Ovary (tissue), 9 donors: Measurements from ENCODE around the gene STRADB. TPM values are rescaled to one million over a fixed set of nuclear protein-coding genes. Genes with fewer than 3 reads are reported as not detected.
A peak's percentile ranks its signal among the peaks of the same experiment; 100 is the strongest.

Experiments
- DNase-seq, 5 donors: peaks; one replicate each; pipeline ENCODE4 v3.0.0-alpha.2; 2019 to 2020
- H3K27ac ChIP-seq, 2 donors: fragments of 200-600 bp; one replicate each; pipeline versions ENCODE4 v1.5.1 to v1.8.0; 2019 to 2022
- H3K27me3 ChIP-seq: fragments of 200-600 bp; one replicate; pipeline ENCODE4 v1.8.0; 2022
- H3K36me3 ChIP-seq: fragments of 200-600 bp; sonication (generic); one replicate; pipeline ENCODE4 v1.5.1; 2019
- H3K4me1 ChIP-seq: one replicate; pipeline ENCODE4 v1.8.1; 2013; ENCODE audit warnings: mild to moderate bottlenecking, moderate library complexity; ENCODE audit not compliant: insufficient read depth
- H3K4me3 ChIP-seq: fragments of 200-600 bp; sonication (generic); one replicate; pipeline ENCODE4 v1.5.1; 2017
- H3K9me3 ChIP-seq, 2 donors: fragments of 200-600 bp in 1 of 2; sonication (generic) in 1 of 2; one replicate each; pipeline versions ENCODE4 v1.5.1 to v1.8.1; 2013 to 2019; ENCODE audit warnings: mild to moderate bottlenecking in 1 of 2, moderate library complexity in 1 of 2
- CTCF ChIP-seq, 3 donors: fragments of 450-650 bp in 2 of 3; fragments of 200-600 bp in 1 of 3; IDR thresholded peaks; one replicate each; pipeline versions ENCODE4 v1.5.1 to v1.8.0; 2016 to 2022; ENCODE audit warnings: antibody characterized with exemption in 3 of 3, mild to moderate bottlenecking in 1 of 3
- EP300 ChIP-seq: sonication (generic); formaldehyde crosslinking; IDR thresholded peaks from one replicate; pipeline ENCODE4 v1.6.1; 2017; ENCODE audit warnings: antibody characterized with exemption
- POLR2A ChIP-seq: fragments of 450-650 bp; IDR thresholded peaks from one replicate; pipeline ENCODE4 v1.6.1; 2017; ENCODE audit warnings: antibody characterized with exemption, mild to moderate bottlenecking, moderate library complexity
- WGBS, 3 donors: extraction: QIAGEN DNeasy Blood & Tissue Kit in 1 of 3; methylation state at CpG; one replicate each; pipeline versions ENCODE4 v1.1.5 to v1.1.7; 2013 to 2017; 5-methylcytosine and 5-hydroxymethylcytosine counted together
- intact Hi-C, 4 donors: fragments of 100-400 bp; cut with DNase I; formaldehyde crosslinking; loops; one replicate each; pipeline versions ENCODE4 v1.11.0 to v1.15.1; 2022 to 2023
- polyA plus RNA-seq, 2 donors: library from polyadenylated mRNA; stranded (reverse); fragments of 200-250 nt in 1 of 2; fragments of 350-450 nt in 1 of 2; fragmentation: Illumina TruSeq in 1 of 2; extraction: RNeasy Lipid Tissue Mini Kit (QIAGEN cat#74804) in 1 of 2; gene quantifications; one replicate each; pipeline ENCODE4 v1.2.3, GENCODE V29; 2013 to 2014
- total RNA-seq, 7 donors: library from RNA; depleted of rRNA in 2 of 7; stranded (reverse); fragments of >200 nt in 2 of 7; fragmentation: NEBNext Ultra II Directional in 3 of 7; extraction: Animal tissue kit (Norgen Biotek cat#: 25700) in 3 of 7; gene quantifications; one replicate each; pipeline versions ENCODE4 v1.1.0 to v1.2.4, GENCODE V29; 2016 to 2023
- donor health status: DM: no; HTN: no; CAD: no; lungs with moderate emphysema.
- donor health status: DM: no; HTN: no; CAD: no.
- donor health status: Bipolar disorder and iron deficiency.
- donor health status: DM: yes; HTN: yes; CAD: no.
- donor health status: DM: no; HTN: no; CAD: no.
- donor health status: DM: yes; HTN: yes; CAD: no.

Gene STRADB
- total and polyA plus RNA-seq, 9 donors, result 11.7 to 33.3 (median 16.5) TPM

GRCh38 chr2:201403880-201404279, 47.7 kb upstream of the STRADB start:
- H3K27ac ChIP-seq, result no peak overlapping the region
- intact Hi-C loops, result no loop called here
- no peak for DNase-seq
- no peaks in the 10 kb centered on the region for H3K27me3 ChIP-seq
- H3K4me3 ChIP-seq, result no peak overlapping the region
- H3K4me1 ChIP-seq, result peaks cover 6% of the 10 kb centered on the region
- TF ChIP-seq CTCF (IDR thresholded peaks at IDR 0.05) (no peak), POLR2A (no peak), EP300 (no peak)
- 54 to 73% (median 68%) methylated on average over 3 of the region's 3 CpGs for WGBS, 3 donors
- no peaks in the 10 kb centered on the region for H3K9me3 ChIP-seq
- H3K36me3 ChIP-seq, result no peaks in the 10 kb centered on the region

DNA sequence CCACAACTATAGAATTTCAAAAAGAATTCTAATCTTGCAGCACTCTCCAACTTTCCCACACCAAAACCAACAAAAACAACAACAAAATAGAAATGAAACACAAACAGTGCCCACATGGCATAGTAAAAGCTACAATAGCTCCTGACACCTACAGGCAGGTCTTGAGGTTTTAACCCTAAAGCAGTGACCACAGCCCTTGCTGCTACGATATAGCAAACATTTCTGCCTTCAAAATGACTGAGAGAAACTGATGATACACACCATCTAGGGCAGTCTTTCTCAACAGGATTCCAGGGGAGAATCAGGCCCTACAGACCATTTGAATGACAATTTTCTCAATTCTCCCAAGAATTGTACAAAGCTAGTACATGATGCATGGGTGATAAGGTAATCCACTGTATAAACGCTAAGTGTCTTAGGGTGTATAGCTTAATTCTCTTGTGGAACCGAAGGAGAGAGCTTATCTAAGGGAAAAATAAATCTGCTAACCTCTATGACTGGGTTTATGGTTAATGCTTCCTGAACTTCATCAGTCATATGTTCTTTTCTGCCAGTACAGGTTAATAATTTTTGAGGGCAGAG, 46.8 kb upstream of the STRADB start:
- no peak overlapping the region for H3K4me3 ChIP-seq
- H3K36me3 ChIP-seq, result no peaks in the 10 kb centered on the region
- no peaks in the 10 kb centered on the region for H3K9me3 ChIP-seq
- 86 to 96% (median 94%) methylated on average over 3 of the region's 3 CpGs for WGBS, 3 donors
- intact Hi-C loops, result no loop called here
- H3K27me3 ChIP-seq, result no peaks in the 10 kb centered on the region
- peaks cover 6% of the 10 kb centered on the region for H3K4me1 ChIP-seq
- H3K27ac ChIP-seq, result no peak overlapping the region
- no peak for DNase-seq
- TF ChIP-seq CTCF (IDR thresholded peaks at IDR 0.05) (no peak), POLR2A (no peak), EP300 (no peak)

- TF ChIP-seq EP300 (no peak), CTCF (IDR thresholded peaks at IDR 0.05) (no peak), POLR2A (no peak)
- no peaks in the 10 kb centered on the region for H3K27me3 ChIP-seq
- H3K9me3 ChIP-seq, result no peaks in the 10 kb centered on the region
- intact Hi-C loops, result no loop called here
- 8 to 16% (median 11%) methylated on average over 3 of the region's 3 CpGs for WGBS, 3 donors
- H3K4me3 ChIP-seq, result no peak overlapping the region
- H3K36me3 ChIP-seq, result no peaks in the 10 kb centered on the region
- DNase-seq, result peak in 2 of 5 donors; percentile 21 to 72
- peaks cover 6% of the 10 kb centered on the region for H3K4me1 ChIP-seq
- H3K27ac ChIP-seq, result peak overlapping the region; percentile 7 to 72
Measured at GRCh38 chr2:201406077-201406662, 45.4 kb upstream of the STRADB start.

DNA sequence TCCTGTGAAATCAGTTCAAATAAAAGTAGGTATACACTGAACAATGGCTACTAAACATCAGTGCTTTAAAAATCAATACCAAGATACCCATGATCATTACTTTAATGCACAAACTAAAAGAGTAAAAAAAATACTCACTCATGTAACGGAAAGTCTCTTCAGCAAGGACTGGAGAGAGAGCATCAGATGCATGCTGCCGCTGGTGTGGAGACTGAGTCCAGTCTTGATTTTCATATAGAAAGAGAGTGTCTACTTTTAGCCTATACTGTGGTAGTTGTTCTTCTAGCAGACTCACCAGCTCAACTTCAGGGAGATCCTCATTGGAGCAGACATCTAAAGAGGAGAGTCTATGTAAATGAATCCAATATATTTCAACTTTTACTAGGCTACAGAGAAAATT, 44.3 kb upstream of the STRADB start:
- DNase-seq, result no peak
- Histone ChIP-seq H3K4me3 (no peak overlapping the region), H3K36me3 (no peaks in the 10 kb centered on the region), H3K9me3 (no peaks in the 10 kb centered on the region), H3K27me3 (no peaks in the 10 kb centered on the region), H3K27ac (peak overlapping the region in 1 of 2 donors; percentile 52), H3K4me1 (peaks cover 6% of the 10 kb centered on the region)
- TF ChIP-seq POLR2A, result no peak
- TF ChIP-seq CTCF (IDR thresholded peaks at IDR 0.05), result no peak
- no peak for TF ChIP-seq EP300
- 90 to 95% (median 94%) methylated on average over 2 of the region's 2 CpGs for WGBS, 3 donors
- intact Hi-C loops, result no loop called here
